Muscle of arm (tissue), 12 donors: Measurements from ENCODE around the gene CELF4. TPM values are rescaled to one million over a fixed set of nuclear protein-coding genes. Genes with fewer than 3 reads are reported as not detected.

Source experiments
- DNase-seq: peaks from one replicate; pipeline ENCODE4 v3.0.0-alpha.2; 2013
- polyA plus RNA-seq, 12 donors: library from polyadenylated mRNA; unstranded; fragments of 120-200 nt; gene quantifications; one replicate each; pipeline ENCODE4 v1.2.1, GENCODE V29; 2013; ENCODE audit not compliant: insufficient read length in 12 of 12

Gene CELF4
- polyA plus RNA-seq, 12 donors: 0.53 to 9.5 (median 1.1) TPM; not detected in 1

DNA sequence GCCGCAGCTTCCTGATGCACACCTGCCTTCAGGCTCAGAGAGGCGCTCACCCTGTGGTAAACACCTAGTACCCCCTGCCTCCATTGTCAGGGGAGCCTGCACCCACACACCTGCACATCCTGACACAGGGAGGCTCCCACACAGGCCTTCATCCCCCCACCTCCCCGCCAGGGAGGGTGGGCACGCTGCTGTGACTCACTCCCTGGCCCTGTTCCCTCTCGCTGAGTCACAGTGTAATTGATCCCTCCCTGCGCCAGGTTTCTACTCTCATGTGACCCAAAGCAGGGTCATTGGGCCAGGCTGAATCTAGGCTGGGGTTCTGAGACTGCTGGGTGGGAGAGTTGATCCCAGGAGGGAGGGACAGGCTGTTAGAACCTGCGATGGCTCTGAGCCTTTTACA is 8.5 kb upstream of the CELF4 start:
- DNase-seq: no peak

- no peak for DNase-seq
Observed at GRCh38 chr18:37572736-37573135, 7.1 kb upstream of the CELF4 start.

GRCh38 chr18:37571266-37571665 is 5.7 kb upstream of the CELF4 start:
- no peak for DNase-seq

DNA sequence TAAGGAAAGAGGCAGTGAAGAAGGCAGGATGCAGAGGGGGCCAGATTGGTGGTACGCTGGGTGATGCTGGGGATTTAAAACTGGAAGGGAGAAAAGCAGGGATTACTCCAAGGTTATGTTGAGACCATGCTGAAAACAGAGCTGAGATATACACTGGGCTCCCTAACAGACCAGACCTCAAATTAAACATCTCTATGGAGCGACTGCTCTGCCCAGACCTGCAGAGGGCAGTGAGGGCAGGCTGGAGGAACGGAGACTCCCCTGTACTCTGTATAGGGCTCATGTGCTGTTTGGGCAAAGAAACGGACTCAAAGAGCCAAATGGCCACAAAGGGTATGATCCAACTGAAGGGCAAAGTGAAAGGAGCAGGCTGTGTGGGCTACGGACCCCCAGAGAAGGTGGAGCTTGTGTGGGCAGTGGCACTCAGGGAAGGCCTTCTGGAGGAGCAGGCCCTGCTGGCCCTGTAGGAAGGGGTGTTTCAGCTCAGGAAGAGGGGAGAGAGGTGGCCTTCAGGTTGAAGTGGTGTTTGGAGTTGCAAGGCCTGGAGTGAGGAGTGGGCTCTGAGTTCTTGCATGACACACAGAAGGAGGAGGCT is 4.8 kb upstream of the CELF4 start:
- DNase-seq: no peak

DNA sequence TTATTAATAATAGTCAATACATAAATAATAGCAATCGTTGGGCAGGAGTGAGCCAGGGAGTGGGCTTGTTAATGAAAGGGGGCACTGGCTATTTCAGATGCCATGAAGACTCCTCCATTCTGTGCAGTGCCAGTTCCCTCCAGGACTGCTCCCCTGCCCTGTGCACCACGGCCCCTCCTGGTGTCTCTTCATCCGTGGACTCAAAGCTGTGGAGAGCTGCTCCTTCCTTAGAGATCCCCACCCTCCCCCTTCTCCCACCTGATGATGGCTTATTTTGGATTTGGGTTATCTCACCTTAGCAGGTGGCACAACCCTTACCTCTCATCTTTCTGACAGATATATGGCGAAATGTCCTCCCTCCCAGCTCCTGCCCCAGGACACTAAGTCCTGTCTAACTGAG is 3.1 kb upstream of the CELF4 start:
- DNase-seq: no peak

DNA sequence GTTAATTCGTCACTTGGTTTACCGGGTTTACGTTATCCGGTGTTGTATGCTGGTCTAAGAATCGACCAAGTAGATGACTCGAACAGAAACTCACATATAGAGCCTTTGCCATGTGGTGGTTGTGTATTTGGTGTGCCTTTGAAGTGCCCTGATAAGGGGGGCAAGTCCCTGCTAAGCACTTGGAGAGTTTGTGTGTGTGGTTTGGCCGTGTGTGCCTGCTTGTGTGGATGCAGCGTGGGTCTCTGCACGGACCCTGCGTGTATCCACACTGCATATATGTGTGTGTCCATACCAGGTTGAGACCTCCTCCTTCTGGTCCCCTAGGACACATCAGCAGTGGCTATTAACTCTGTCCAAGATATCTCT is 2.4 kb upstream of the CELF4 start:
- DNase-seq: no peak

DNA sequence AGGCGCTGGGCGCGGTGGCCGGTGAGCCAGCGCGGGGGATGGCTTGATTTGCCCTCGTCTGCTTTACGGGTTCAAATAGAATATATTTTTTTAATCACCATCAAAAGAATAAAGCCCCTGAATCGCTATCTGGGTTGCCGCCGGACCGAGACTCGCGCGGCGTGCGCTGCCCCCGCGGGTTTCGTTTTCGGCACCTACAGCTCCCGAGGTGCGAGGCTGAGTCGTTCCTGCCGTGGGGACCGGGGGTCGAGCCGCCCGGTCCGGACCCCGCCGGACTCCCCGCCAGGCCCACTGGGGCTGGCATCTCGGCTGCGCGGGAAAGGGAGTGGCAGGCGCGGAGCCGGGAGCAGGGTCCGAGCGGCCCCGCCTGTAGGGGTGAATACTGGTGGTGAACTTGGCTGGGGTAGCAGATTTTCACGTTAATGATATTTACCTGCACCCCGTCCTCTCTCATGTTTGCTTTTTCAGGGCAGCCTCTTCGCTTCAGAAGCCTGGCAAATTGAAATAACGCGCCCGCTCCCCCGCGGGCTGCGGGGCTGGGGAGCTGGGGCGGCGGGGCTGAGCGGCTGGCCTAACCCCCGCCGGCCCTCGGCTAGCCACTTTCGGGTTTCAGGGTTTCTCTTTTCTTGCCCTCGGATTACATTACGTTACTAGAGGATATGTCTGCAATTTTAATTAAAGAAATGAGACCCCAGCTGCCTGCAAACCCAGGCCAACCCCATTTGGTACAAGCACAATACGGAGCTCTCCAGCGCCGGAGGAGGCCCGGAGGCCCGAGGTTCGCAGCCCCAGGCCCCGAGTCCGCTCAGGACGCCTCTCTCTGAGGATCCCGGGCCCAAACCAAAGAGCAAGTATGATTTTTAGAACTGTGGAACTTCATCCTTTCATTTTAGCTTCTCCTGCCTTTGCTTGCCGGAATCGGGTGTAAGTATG is 1.7 kb upstream of the CELF4 start:
- DNase-seq: no peak

- no peak for DNase-seq
Observed at GRCh38 chr18:37566479-37567060, 972 bp upstream of the CELF4 start.

DNA sequence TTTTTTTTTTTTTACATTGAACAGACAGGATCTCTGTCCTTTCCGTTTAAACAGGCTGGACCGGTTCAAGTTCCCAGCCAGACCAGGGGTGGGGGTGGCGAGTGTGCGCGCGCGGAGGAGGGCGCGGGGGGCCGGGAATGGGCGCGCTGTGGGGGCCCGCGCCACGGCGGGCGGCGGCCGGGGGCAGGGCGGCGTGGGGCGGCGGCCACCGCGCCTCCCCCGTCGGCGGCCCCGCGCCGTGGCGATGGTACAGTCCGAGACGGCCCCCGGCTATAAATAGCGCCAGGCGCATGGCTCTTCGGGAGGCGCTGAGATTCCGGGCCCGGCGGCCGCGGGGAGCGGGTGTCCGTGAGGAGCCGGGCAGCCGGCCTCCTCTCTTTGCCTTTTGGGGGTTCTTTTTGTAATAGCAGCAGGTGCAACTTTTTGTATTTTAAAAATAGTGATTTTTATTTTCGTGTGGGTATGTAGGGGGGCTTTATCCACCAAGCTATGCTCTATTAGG is 430 bp upstream of the CELF4 start:
- peak; percentile 45 for DNase-seq

DNA sequence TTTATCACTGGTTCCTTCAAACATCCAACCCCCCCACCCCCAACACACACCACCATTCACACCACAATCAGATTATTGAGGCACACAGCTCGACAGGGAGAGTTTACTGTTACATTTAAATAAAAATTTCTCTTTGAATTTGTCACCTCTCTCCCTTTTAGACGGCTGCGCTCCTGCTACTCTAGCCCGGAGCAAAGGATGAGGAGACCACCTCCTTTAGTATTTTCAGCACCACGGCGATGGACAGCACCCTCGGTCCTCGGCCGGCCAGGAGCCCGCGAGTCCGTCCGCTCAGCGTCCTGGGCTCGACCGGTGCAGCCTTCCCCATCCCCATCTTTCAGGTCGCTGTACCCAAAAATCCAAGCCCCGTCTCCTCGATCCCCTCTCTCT is 892 bp downstream of the CELF4 start:
- peak; percentile 84 for DNase-seq

- DNase-seq: no peak
Observed at GRCh38 chr18:37563931-37564392, 1.6 kb downstream of the CELF4 start.

DNA sequence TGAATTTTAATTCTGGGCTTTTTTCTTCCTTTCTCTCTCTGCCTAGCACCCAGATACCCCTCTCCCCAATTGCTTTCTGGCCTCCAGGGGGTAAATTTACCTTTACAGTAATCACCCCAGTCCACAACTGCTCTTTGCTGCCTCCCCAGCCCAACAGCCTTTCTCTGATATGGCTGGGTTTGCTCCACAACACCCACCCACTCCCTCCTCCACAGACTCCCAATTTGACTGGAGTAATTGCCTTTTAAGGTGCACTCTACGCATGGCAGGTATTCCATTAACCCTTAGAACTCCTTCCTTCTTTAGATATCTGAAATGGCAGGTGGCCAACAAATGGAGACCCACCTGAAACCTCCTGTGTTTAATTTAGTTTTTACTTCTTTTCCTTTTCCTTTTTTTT is 3.6 kb downstream of the CELF4 start:
- DNase-seq: no peak

DNA sequence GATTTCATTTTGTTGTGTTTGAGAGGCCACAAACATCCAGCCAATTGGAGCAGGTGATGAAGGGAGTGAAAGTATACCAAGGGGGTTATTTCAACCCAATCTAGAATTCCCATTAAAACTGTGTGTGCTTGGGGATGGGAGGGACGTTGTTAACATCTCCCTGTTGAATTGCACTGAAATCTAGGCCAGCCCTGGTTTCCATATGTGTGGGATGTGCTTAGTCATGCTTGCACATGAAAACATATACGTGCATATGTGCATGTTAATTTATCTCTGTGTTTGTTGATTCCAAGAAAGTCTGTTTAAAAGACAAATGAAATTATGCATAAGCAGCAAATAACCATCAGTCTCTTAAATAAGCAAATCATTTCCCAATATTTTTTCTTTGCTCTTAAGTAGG is 5.6 kb downstream of the CELF4 start:
- no peak for DNase-seq

GRCh38 chr18:37559194-37559593 is 6.4 kb downstream of the CELF4 start:
- DNase-seq: no peak

- DNase-seq: no peak
Observed at GRCh38 chr18:37554399-37554787, 11.2 kb downstream of the CELF4 start.

- no peak for DNase-seq
Observed at GRCh38 chr18:37553633-37554398, 11.8 kb downstream of the CELF4 start.

- no peak for DNase-seq
Observed at GRCh38 chr18:37552286-37552685, 13.3 kb downstream of the CELF4 start.

- no peak for DNase-seq
Observed at GRCh38 chr18:37551846-37552245, 13.8 kb downstream of the CELF4 start.

DNA sequence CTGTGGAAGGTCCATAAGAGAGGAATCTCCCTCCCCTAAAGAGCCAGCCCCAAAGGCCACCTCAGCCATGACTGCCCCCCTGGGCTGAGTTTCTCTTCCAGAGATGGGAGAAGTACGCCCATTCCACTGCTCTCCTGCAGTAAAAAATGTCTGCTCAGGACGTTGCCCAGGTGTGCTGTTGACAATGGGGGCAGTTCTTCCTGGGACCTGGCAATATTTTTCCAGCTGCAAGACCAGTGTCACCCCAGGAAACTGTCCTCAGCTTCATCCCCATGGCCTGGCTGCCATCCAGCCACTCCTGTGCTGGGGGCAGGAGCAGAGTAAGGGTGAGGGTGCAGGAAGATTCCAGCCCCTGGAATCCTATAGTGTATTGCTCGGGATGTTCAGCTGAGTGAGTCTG is 14.3 kb downstream of the CELF4 start:
- DNase-seq: no peak

DNA sequence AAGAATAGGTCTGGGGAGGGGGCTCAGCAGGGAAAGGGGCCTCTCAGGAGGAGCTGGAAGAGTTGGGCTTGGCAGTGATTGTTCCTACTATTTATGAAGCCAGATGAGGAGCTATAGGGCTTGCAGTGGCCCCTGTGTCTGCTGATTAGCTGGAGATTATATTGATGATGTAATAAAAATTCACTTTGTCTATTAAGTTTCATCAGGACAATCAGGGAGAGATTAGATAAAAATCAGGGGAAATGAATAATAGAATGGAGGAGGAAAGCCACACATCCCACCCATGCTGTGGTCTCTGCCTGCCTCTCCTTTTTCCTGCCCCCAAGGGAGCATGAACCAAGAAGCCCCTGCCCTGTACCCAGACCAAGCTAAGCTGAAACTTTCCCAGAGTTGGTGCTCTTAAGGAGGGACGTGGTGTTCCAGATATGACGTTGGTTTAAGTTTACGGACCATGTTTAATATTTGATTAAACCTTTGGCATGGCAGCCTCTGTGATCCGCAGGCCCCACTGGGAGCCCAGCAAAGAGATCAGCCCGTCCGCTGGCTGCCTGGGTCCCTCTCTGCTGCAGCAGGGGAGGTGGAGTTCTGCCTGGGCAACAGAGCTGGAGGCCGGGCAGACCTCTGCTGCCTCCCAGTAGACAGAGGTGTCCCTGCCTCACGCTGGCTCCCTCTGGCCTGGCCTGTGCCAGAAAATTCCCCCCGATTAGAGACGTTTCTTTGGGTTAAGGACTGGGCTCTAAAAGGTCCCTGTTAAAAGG is 15.3 kb downstream of the CELF4 start:
- DNase-seq: no peak

DNA sequence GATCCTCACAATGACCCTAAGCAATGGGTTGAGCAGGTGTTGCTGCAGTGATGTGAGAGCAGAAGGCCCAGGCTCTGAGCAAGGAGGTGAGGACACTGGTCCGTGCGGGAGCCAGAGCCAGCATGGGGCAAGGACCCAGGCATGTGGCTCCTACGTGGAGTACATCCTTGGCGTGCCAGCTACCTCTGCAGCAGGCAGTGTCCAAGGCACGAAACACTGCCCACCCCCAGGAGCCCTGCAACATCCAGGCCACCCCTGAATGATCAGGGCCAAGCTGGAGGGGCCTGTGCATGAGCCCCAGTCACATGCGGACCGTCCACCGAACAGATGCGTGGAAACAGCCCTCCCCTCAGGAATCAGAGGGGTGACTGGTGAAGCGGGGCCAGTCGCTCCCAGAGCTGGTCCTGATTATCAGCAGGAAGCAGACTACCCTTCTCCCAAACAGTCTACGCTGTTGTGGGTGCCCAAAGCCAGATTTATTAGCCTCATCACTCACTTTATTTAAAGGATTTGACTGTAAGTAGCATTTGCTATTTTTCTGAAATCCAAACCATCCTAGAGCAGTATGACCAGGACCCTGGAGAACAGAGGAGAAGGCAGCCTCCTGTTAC is 16.8 kb downstream of the CELF4 start:
- no peak for DNase-seq
